K562 (cell line): ENCODE results near the gene ATP1A2. TPM values are rescaled to one million over a fixed set of nuclear protein-coding genes. Genes with fewer than 3 reads are reported as not detected.
A peak's percentile ranks its signal among the peaks of the same experiment; 100 is the strongest.

Experiments used
- ATAC-seq: fragments of 200-7000 bp; cut with Tn5 transposase; 3 replicates; pipeline ENCODE4 v1.9.1; 2020; ENCODE audit warnings: moderate library complexity
- BruUV-seq: library from RNA; stranded (reverse); fragments of 400-500 nt; replicated peaks from 2 replicates; lab custom pipeline; 2021; lab: Mats Ljungman, UMichigan
- CTCF ChIA-PET: fragments of 300-600 bp; formaldehyde crosslinking; extraction: SDS; loops from one replicate; lab custom pipeline; 2021; ENCODE audit warnings: low intra/inter-chr PET ratio; lab: Yijun Ruan, JAX
- POLR2A ChIA-PET: fragments of 300-600, 350-650 bp; sonication (Branson Sonifier 250); formaldehyde crosslinking; extraction: SDS; loops from one replicate; lab custom pipeline; 2021; ENCODE audit warnings: antibody characterized with exemption, inconsistent platforms; lab: Yijun Ruan, JAX
- DNase-seq, 4 experiments: peaks; one replicate each; pipeline versions ENCODE4 v3.0.0 to v3.0.0-alpha.2; 2011 to 2018; ENCODE audit warnings: low spot score in 3 of 4, mixed read lengths in 3 of 4; ENCODE audit errors: extremely low read depth in 1 of 4
- FAIRE-seq: peaks from 2 replicates; lab custom pipeline; 2011; peaks lifted over from hg19 to GRCh38; lab: Jason Lieb, UNC
- H2AFZ ChIP-seq: 2 replicates; pipeline ENCODE4 v1.6.0; 2011; ENCODE audit warnings: low read depth, low read length, control low read depth, inconsistent platforms
- H3K27ac ChIP-seq: fragments of 200-600 bp; 3 replicates; pipeline ENCODE4 v1.8.0; 2011; ENCODE audit warnings: low read depth, mild to moderate bottlenecking, control low read depth, inconsistent platforms, low read length, moderate library complexity, mixed read lengths; ENCODE audit errors: extremely low read depth
- H3K27me3 ChIP-seq, 2 experiments: fragments of 300-600 bp in 1 of 2; 2 replicates in 1 of 2; 3 replicates in 1 of 2; pipeline versions ENCODE4 v1.6.0 to v1.8.0; 2011; ENCODE audit warnings: inconsistent platforms in 2 of 2, low read length in 2 of 2, mild to moderate bottlenecking in 1 of 2, mixed read lengths in 1 of 2, moderate library complexity in 1 of 2; ENCODE audit not compliant: control insufficient read depth in 2 of 2, insufficient read depth in 2 of 2
- H3K36me3 ChIP-seq: fragments of 300-600 bp; 3 replicates; pipeline ENCODE4 v1.8.0; 2011; ENCODE audit warnings: mild to moderate bottlenecking, low read length, inconsistent platforms; ENCODE audit not compliant: control insufficient read depth, insufficient read depth
- H3K4me1 ChIP-seq, 2 experiments: fragments of 200-600 bp in 1 of 2; replicated peaks in 1 of 2; 2 replicates in 1 of 2; 3 replicates in 1 of 2; pipeline versions ENCODE4 v1.5.1 to v1.8.0; 2011; ENCODE audit warnings: inconsistent platforms in 2 of 2, low read length in 2 of 2, mild to moderate bottlenecking in 1 of 2, mixed read lengths in 1 of 2, moderate library complexity in 1 of 2; ENCODE audit not compliant: control insufficient read depth in 2 of 2, insufficient read depth in 2 of 2
- H3K4me2 ChIP-seq: 2 replicates; pipeline ENCODE4 v1.6.1; 2011; ENCODE audit warnings: low read length, control low read depth, inconsistent platforms, mixed read lengths; ENCODE audit not compliant: insufficient read depth
- H3K4me3 ChIP-seq: fragments of 200-600 bp; sonication (generic), shearing (Covaris generic); 2 replicates; pipeline ENCODE4 v1.5.1; 2016; ENCODE audit warnings: control low read depth, inconsistent platforms
- H3K79me2 ChIP-seq: fragments of 200-600 bp; 3 replicates; pipeline ENCODE4 v1.8.0; 2011; ENCODE audit warnings: low read length, inconsistent platforms; ENCODE audit not compliant: control insufficient read depth, insufficient read depth
- H3K9ac ChIP-seq, 2 experiments: 2 replicates each; pipeline versions ENCODE4 v1.6.0 to v1.6.1; 2011; ENCODE audit warnings: low read depth in 2 of 2, low read length in 2 of 2, control low read depth in 1 of 2, inconsistent platforms in 1 of 2, mild to moderate bottlenecking in 1 of 2, mixed read lengths in 1 of 2; ENCODE audit not compliant: insufficient read depth in 1 of 2
- H3K9me1 ChIP-seq: one replicate; pipeline ENCODE4 v1.6.0; 2011; ENCODE audit warnings: inconsistent platforms, mild to moderate bottlenecking, low read length, moderate library complexity; ENCODE audit not compliant: control insufficient read depth, insufficient read depth
- H3K9me3 ChIP-seq: replicated peaks from 2 replicates; pipeline ENCODE4 v1.5.1; 2011; ENCODE audit warnings: low read depth, low read length, inconsistent platforms; ENCODE audit not compliant: control insufficient read depth, insufficient read depth
- H4K20me1 ChIP-seq: replicated peaks from 2 replicates; pipeline ENCODE4 v1.6.1; 2011; ENCODE audit warnings: low read length, inconsistent platforms, mixed read lengths; ENCODE audit not compliant: control insufficient read depth, insufficient read depth
- AFF4 ChIP-seq: sonication (generic); formaldehyde crosslinking; IDR thresholded peaks from 2 replicates; pipeline ENCODE4 v1.8.0; 2023; ENCODE audit warnings: mild to moderate bottlenecking, missing genetic modification reagents
- ARHGAP35 ChIP-seq: fragments of 450-650 bp; IDR thresholded peaks from 2 replicates; pipeline ENCODE4 v1.6.1; 2018; ENCODE audit not compliant: partially characterized antibody
- ARID2 ChIP-seq: fragments of 450-650 bp; IDR thresholded peaks from 2 replicates; pipeline ENCODE4 v1.6.1; 2017; ENCODE audit warnings: antibody characterized with exemption, mild to moderate bottlenecking
- ATF7 ChIP-seq: fragments of 450-650 bp; IDR thresholded peaks from 2 replicates; pipeline ENCODE4 v1.7.1; 2014; ENCODE audit warnings: mild to moderate bottlenecking, moderate library complexity
- EHMT2 ChIP-seq: fragments of 450-650 bp; IDR thresholded peaks from 2 replicates; pipeline ENCODE4 v1.6.1; 2018; ENCODE audit warnings: antibody characterized with exemption
- HMG20B ChIP-seq: fragments of 250-450 bp; sonication (Bioruptor Pico); IDR thresholded peaks from 2 replicates; pipeline ENCODE4 v1.5.0; 2021; ENCODE audit warnings: mild to moderate bottlenecking
- KLF6 ChIP-seq: fragments of 250-450 bp; sonication (Bioruptor Pico); IDR thresholded peaks from 2 replicates; pipeline ENCODE4 v1.4.0; 2020; ENCODE audit warnings: mild to moderate bottlenecking, moderate library complexity, borderline replicate concordance
- MITF ChIP-seq: IDR thresholded peaks from 2 replicates; pipeline ENCODE4 v1.6.1; 2014; ENCODE audit warnings: antibody characterized with exemption
- NFRKB ChIP-seq: fragments of 450-650 bp; IDR thresholded peaks from 2 replicates; pipeline ENCODE4 v1.6.1; 2016; ENCODE audit warnings: low read depth
- RFX7 ChIP-seq: fragments of 250-450 bp; sonication (Bioruptor Pico); IDR thresholded peaks from 2 replicates; pipeline ENCODE4 v1.5.1; 2021; ENCODE audit warnings: mild to moderate bottlenecking
- SMAD2 ChIP-seq: fragments of 150-350 bp; IDR thresholded peaks from 2 replicates; pipeline ENCODE4 v1.6.1; 2014; ENCODE audit warnings: low read depth, mild to moderate bottlenecking, low read length
- STAT5B ChIP-seq: fragments of 250-450 bp; sonication (Bioruptor Pico); IDR thresholded peaks from 2 replicates; pipeline ENCODE4 v1.8.0; 2021; ENCODE audit warnings: mild to moderate bottlenecking, inconsistent platforms
- TAL1 ChIP-seq: fragments of 450-650 bp; IDR thresholded peaks from 2 replicates; pipeline ENCODE4 v1.6.1; 2016; ENCODE audit warnings: mild to moderate bottlenecking
- ZBTB43 ChIP-seq: sonication (generic); formaldehyde crosslinking; IDR thresholded peaks from 2 replicates; pipeline ENCODE4 v1.8.0; 2023; ENCODE audit warnings: mild to moderate bottlenecking, missing genetic modification reagents
- ZHX1 ChIP-seq: fragments of 150-350 bp; conservative IDR thresholded peaks from 2 replicates; pipeline ENCODE4 v1.6.1; 2014; ENCODE audit warnings: low read length
- ZNF507 ChIP-seq: conservative IDR thresholded peaks from 2 replicates; pipeline ENCODE4 v1.6.1; 2017; ENCODE audit warnings: missing genetic modification characterization, missing compliant biosample characterization
- ZNF830 ChIP-seq: fragments of 250-450 bp; sonication (Bioruptor Pico); IDR thresholded peaks from 2 replicates; pipeline ENCODE4 v1.5.0; 2021; ENCODE audit warnings: mild to moderate bottlenecking
- WGBS: fragments of 100-300 bp; shearing (Covaris generic); methylation state at CpG from one replicate; pipeline ENCODE4 v1.1.6; 2016; ENCODE audit warnings: low coverage, mixed read lengths; ENCODE audit not compliant: insufficient coverage; ENCODE audit errors: missing lambda C conversion rate; 5-methylcytosine and 5-hydroxymethylcytosine counted together
- in situ Hi-C: fragments of 300-500 bp; cut with MboI; formaldehyde crosslinking; loops from 4 replicates; pipeline ENCODE4 v1.15.0; 2018; ENCODE audit warnings: inconsistent platforms, mixed read lengths
- intact Hi-C: fragments of 100-400 bp; cut with micrococcal nuclease; formaldehyde crosslinking; loops from 2 replicates; pipeline ENCODE4 v1.14.2; 2022
- polyA plus RNA-seq, 8 experiments: library from polyadenylated mRNA; depleted of rRNA in 4 of 8; stranded (reverse) in 5 of 8; unstranded in 3 of 8; fragments of >200 nt; fragmentation: Nextera tagmentation in 2 of 8; fragmentation: Illumina TruSeq in 1 of 8; extraction: Ambion mirVana in 2 of 8; extraction: Trizol in 1 of 8; gene quantifications; 2 replicates each; pipeline versions ENCODE4 v1.2.1 to v1.2.3, GENCODE V29; 2011 to 2014; ENCODE audit warnings: inconsistent platforms in 1 of 8, missing spikeins in 1 of 8
- total RNA-seq, 7 experiments: library from RNA; depleted of rRNA in 6 of 7; stranded (reverse); fragments of >200 nt in 6 of 7; fragmentation: Illumina TruSeq in 2 of 7; extraction: Trizol in 2 of 7; gene quantifications; 2 replicates each; pipeline versions ENCODE4 v1.2.1 to v1.2.3, GENCODE V29; 2011 to 2021; ENCODE audit warnings: low replicate concordance in 1 of 7

ATP1A2 gene
- total and polyA plus RNA-seq, 9 of the 15 experiments (the other 6 are each of a cell fraction or from before 2014, with no cell fraction given), result 0.04 to 0.11 (median 0.09) TPM; not detected in 6

GRCh38 chr1:160177667-160178066 is 62.1 kb downstream of the ATP1A2 start:
- H3K9me3 ChIP-seq, result no peaks in the 10 kb centered on the region
- no peak overlapping the region for H2AFZ ChIP-seq
- in situ Hi-C loops (no loop called here), intact Hi-C loops (no loop called here)
- H4K20me1 ChIP-seq, result no peaks in the 10 kb centered on the region
- ChIA-PET CTCF (no interaction called here), POLR2A (no interaction called here)
- ATAC-seq (peak; percentile 23; the same call in 1 of the 3 replicates), DNase-seq (no peak), FAIRE-seq (no peak)
- H3K4me2 ChIP-seq, result no peak overlapping the region
- no peaks in the 10 kb centered on the region for H3K4me1 ChIP-seq
- H3K9ac ChIP-seq, result no peak overlapping the region
- 13% methylated on average over 1 of the region's 1 CpG for WGBS
- no peak for TF ChIP-seq ZHX1
- TF ChIP-seq AFF4, result no peak
- no peak for TF ChIP-seq TAL1
- TF ChIP-seq KLF6 (CRISPR knock-in tag), result no peak
- TF ChIP-seq ARHGAP35, result no peak
- no peak for TF ChIP-seq EHMT2
- no peak for TF ChIP-seq ZBTB43 (CRISPR knock-in tag)
- no peak for TF ChIP-seq ARID2
- TF ChIP-seq STAT5B (CRISPR knock-in tag), result no peak
- TF ChIP-seq NFRKB, result no peak
- no peak for TF ChIP-seq ATF7
- TF ChIP-seq HMG20B (CRISPR knock-in tag), result no peak
- TF ChIP-seq ZNF830, result no peak
- no peak for TF ChIP-seq ZNF507
- no peak for TF ChIP-seq RFX7 (CRISPR knock-in tag)
- no peak for TF ChIP-seq SMAD2
- TF ChIP-seq MITF, result no peak
- no TSS peak for BruUV-seq
- H3K9me1 ChIP-seq, result no peaks in the 10 kb centered on the region
- H3K27ac ChIP-seq, result no peak overlapping the region
- H3K27me3 ChIP-seq, result peaks cover 46 to 62% of the 10 kb centered on the region in 2 experiments
- no peaks in the 10 kb centered on the region for H3K36me3 ChIP-seq
- no peak overlapping the region for H3K4me3 ChIP-seq
- no peaks in the 10 kb centered on the region for H3K79me2 ChIP-seq
